ENCODE data around the gene RBSN.
"Not testable (repeated sequence)": the region's sequence is repeated elsewhere in the genome, so short reads cannot be mapped to it uniquely, and the experiment has no call there.

Gene RBSN

GRCh38 chr3:15098503-15099363 is at the start of gene RBSN:
TSS of gene RBSN (minus strand) at chr3:15099148. CDS start at chr3:15096120, 3,028 bp downstream.
- DNase-seq = peak; percentile 89 to 94 (median 90)

GRCh38 chr3:15148614-15149013 is 49.7 kb upstream of the RBSN start:
- no peak for DNase-seq

- DNase-seq = not testable (repeated sequence)
These were observed 37.9 kb upstream of the RBSN start for GRCh38 chr3:15136885-15137284.

- DNase-seq = not testable (repeated sequence)
These were observed 36.0 kb upstream of the RBSN start for GRCh38 chr3:15134968-15135367.

GRCh38 chr3:15128403-15128802 is 29.5 kb upstream of the RBSN start:
- DNase-seq = not testable (repeated sequence)

- DNase-seq = not testable (repeated sequence)
These were observed 28.0 kb upstream of the RBSN start for GRCh38 chr3:15126975-15127374.

GRCh38 chr3:15122398-15122797 is 23.4 kb upstream of the RBSN start:
- no peak for DNase-seq

- DNase-seq = no peak
These were observed 23.0 kb upstream of the RBSN start for GRCh38 chr3:15121936-15122335.

GRCh38 chr3:15120986-15121385 is 22.0 kb upstream of the RBSN start:
- DNase-seq = no peak

- DNase-seq = no peak
These were observed 18.1 kb upstream of the RBSN start for GRCh38 chr3:15117011-15117410.

- DNase-seq = no peak
These were observed 17.2 kb upstream of the RBSN start for GRCh38 chr3:15116032-15116669.

- no peak for DNase-seq
These were observed 15.8 kb upstream of the RBSN start for GRCh38 chr3:15114466-15115358.

- no peak for DNase-seq
These were observed 14.9 kb upstream of the RBSN start for GRCh38 chr3:15113884-15114283.

- DNase-seq = no peak
These were observed 14.5 kb upstream of the RBSN start for GRCh38 chr3:15113471-15113870.

GRCh38 chr3:15112011-15112410 is 13.1 kb upstream of the RBSN start:
- no peak for DNase-seq

GRCh38 chr3:15110206-15110605 is 11.3 kb upstream of the RBSN start:
- DNase-seq = no peak

- DNase-seq = no peak
These were observed 9.9 kb upstream of the RBSN start for GRCh38 chr3:15108869-15109268.

- peak; percentile 35 to 51 (median 48) for DNase-seq
These were observed 9.2 kb upstream of the RBSN start for GRCh38 chr3:15108082-15108545.

GRCh38 chr3:15107075-15107947 is 8.4 kb upstream of the RBSN start:
- DNase-seq = no peak

GRCh38 chr3:15102836-15103235 is 3.9 kb upstream of the RBSN start:
- no peak for DNase-seq

GRCh38 chr3:15102256-15102655 is 3.3 kb upstream of the RBSN start:
- DNase-seq = no peak
